PC-9 (cell line): ENCODE data around the gene FKBP1C. TPM values are rescaled to one million over a fixed set of nuclear protein-coding genes. Genes with fewer than 3 reads are reported as not detected.
"Not testable (repeated sequence)": the region's sequence is repeated elsewhere in the genome, so short reads cannot be mapped to it uniquely, and the experiment has no call there.

Source experiments
- BruUV-seq: library from RNA; stranded (reverse); fragments of 400-500 nt; replicated peaks from 2 replicates; lab custom pipeline; 2021; lab: Mats Ljungman, UMichigan
- CTCF ChIA-PET: fragments of 300-600 bp; sonication (Branson Sonifier 250); formaldehyde crosslinking; loops from one replicate; lab custom pipeline; 2022; ENCODE audit warnings: antibody characterized with exemption; lab: Charles Lee
- POLR2A ChIA-PET: fragments of 300-600 bp; sonication (Branson Sonifier 250); formaldehyde crosslinking; loops from one replicate; lab custom pipeline; 2022; ENCODE audit warnings: antibody characterized with exemption; ENCODE audit not compliant: unreplicated experiment; lab: Charles Lee
- DNase-seq, 2 experiments: peaks; one replicate each; pipeline versions ENCODE4 v3.0.0 to v3.0.0-alpha.2; 2015 to 2022; ENCODE audit warnings: mixed read lengths in 1 of 2
- H2AFZ ChIP-seq: fragments of 200-600 bp; sonication (generic); 2 replicates; pipeline ENCODE4 v1.8.1; 2017; ENCODE audit warnings: antibody characterized with exemption
- H3F3A ChIP-seq: fragments of 200-600 bp; sonication (generic); 2 replicates; pipeline ENCODE4 v1.8.1; 2017; ENCODE audit warnings: antibody characterized with exemption, mild to moderate bottlenecking, low read depth; ENCODE audit not compliant: insufficient read depth
- H3K27ac ChIP-seq: fragments of 200-600 bp; sonication (generic); 2 replicates; pipeline ENCODE4 v1.6.1; 2016; ENCODE audit warnings: mixed run types
- H3K27me3 ChIP-seq: fragments of 200-600 bp; sonication (generic); 2 replicates; pipeline ENCODE4 v1.6.1; 2016; ENCODE audit warnings: low read depth, mixed run types; ENCODE audit not compliant: insufficient read depth
- H3K36me3 ChIP-seq: fragments of 200-600 bp; sonication (generic); 2 replicates; pipeline ENCODE4 v1.6.1; 2016; ENCODE audit warnings: low read depth, mixed run types
- H3K4me1 ChIP-seq: fragments of 200-600 bp; sonication (generic); replicated peaks from 2 replicates; pipeline ENCODE4 v1.6.1; 2016; ENCODE audit warnings: mixed run types; ENCODE audit not compliant: insufficient read depth
- H3K4me2 ChIP-seq: fragments of 200-600 bp; sonication (generic); 2 replicates; pipeline ENCODE4 v1.6.1; 2017; ENCODE audit warnings: mixed run types
- H3K4me3 ChIP-seq: fragments of 200-600 bp; sonication (generic); 2 replicates; pipeline ENCODE4 v1.6.1; 2016; ENCODE audit warnings: mixed run types
- H3K79me2 ChIP-seq: fragments of 200-600 bp; sonication (generic); 2 replicates; pipeline ENCODE4 v1.6.1; 2017; ENCODE audit warnings: low read depth, mixed run types
- H3K9me2 ChIP-seq: fragments of 200-600 bp; sonication (generic); 2 replicates; pipeline ENCODE4 v1.8.1; 2017; ENCODE audit warnings: mild to moderate bottlenecking; ENCODE audit not compliant: insufficient read depth
- H3K9me3 ChIP-seq: fragments of 200-600 bp; sonication (generic); 2 replicates; pipeline ENCODE4 v1.8.1; 2016; ENCODE audit warnings: low read depth; ENCODE audit not compliant: insufficient read depth
- H4K20me1 ChIP-seq: fragments of 200-600 bp; sonication (generic); 2 replicates; pipeline ENCODE4 v1.8.1; 2017; ENCODE audit not compliant: insufficient read depth
- CTCF ChIP-seq: fragments of 200-600 bp; sonication (generic); conservative IDR thresholded peaks from 2 replicates; pipeline ENCODE4 v1.6.1; 2017; ENCODE audit warnings: mixed run types, antibody characterized with exemption, mild to moderate bottlenecking, moderate library complexity
- EZH2 ChIP-seq: fragments of 200-600 bp; sonication (generic); IDR thresholded peaks from 2 replicates; pipeline ENCODE4 v1.8.0; 2017; ENCODE audit warnings: antibody characterized with exemption, low read depth
- intact Hi-C: fragments of 100-400 bp; cut with micrococcal nuclease; formaldehyde crosslinking; loops from one replicate; pipeline ENCODE4 v1.10.0; 2022; ENCODE audit not compliant: unreplicated experiment
- total RNA-seq: library from RNA; stranded (reverse); gene quantifications from 2 replicates; pipeline ENCODE4 v1.2.3, GENCODE V29; 2021

Gene FKBP1C
- total RNA-seq, 1 experiment from 2014 or later, result 0.46 TPM

DNA sequence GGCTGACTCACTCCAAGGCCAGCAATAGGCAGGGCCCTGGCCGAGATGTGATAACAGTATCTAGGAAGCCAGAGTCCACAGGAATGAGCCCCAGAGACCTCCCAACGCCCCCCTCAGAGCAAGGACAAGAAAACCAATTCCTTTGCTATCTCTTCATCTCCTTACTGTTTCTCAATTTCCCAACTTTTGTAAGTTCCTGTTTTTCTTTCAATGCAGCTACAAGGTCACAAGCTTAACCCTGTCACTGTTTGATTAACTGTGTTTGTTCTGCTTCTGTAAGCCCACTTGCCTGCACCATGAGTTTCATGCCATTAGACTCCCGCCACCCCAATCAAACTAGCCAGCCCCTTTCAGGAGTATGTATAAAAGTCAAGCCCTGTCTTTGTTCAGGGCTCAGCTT lies 3.5 kb downstream of the FKBP1C start:
- H3K9me3 ChIP-seq, result no peaks in the 10 kb centered on the region
- no peaks in the 10 kb centered on the region for H4K20me1 ChIP-seq
- no peak overlapping the region for H3K27ac ChIP-seq
- no peak overlapping the region for H3K4me2 ChIP-seq
- H3F3A ChIP-seq, result no peaks in the 10 kb centered on the region
- BruUV-seq, result no TSS peak
- no peaks in the 10 kb centered on the region for H3K79me2 ChIP-seq
- H3K4me1 ChIP-seq, result no peaks in the 10 kb centered on the region
- ChIA-PET CTCF (no interaction called here), POLR2A (no interaction called here)
- no peak for DNase-seq
- TF ChIP-seq CTCF (no peak), EZH2 (no peak)
- no peak overlapping the region for H2AFZ ChIP-seq
- no peaks in the 10 kb centered on the region for H3K27me3 ChIP-seq
- no peaks in the 10 kb centered on the region for H3K9me2 ChIP-seq
- H3K36me3 ChIP-seq, result no peaks in the 10 kb centered on the region
- intact Hi-C loops, result no loop called here
- no peak overlapping the region for H3K4me3 ChIP-seq

DNA sequence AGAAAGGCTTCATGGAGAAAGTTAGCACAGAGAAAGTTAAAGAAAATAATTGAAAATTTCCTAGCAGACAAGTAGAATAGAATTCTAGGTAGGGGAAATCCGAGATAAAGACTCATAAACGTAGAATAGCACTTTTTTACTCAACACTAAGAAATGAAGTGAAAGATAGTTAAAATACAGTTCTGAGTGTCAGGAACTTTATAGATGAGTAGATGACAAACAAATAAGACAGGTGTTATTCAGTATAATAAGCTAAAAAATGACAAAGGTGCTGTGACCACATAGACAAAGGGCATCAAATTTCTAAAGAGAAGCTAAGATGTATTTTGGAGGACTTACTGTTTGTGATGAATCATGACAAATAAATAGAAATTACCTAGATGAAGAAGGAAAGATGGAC lies 12.9 kb downstream of the FKBP1C start:
- Histone ChIP-seq H3K9me2 (no peaks in the 10 kb centered on the region), H3K27me3 (no peaks in the 10 kb centered on the region), H4K20me1 (no peaks in the 10 kb centered on the region), H3K27ac (no peak overlapping the region), H3K4me3 (no peak overlapping the region), H3K4me2 (no peak overlapping the region), H3K79me2 (no peaks in the 10 kb centered on the region), H2AFZ (no peak overlapping the region), H3F3A (no peaks in the 10 kb centered on the region), H3K9me3 (no peaks in the 10 kb centered on the region), H3K4me1 (no peaks in the 10 kb centered on the region), H3K36me3 (no peaks in the 10 kb centered on the region)
- BruUV-seq, result no TSS peak
- intact Hi-C loops, result no loop called here
- CTCF ChIA-PET, result interaction anchor here (0.7 kb wide), 1 partner anchor 181 kb away, joined by 4 read pairs; no protein-coding TSS in a partner anchor
- no peak for DNase-seq
- POLR2A ChIA-PET, result no interaction called here
- TF ChIP-seq CTCF (no peak), EZH2 (no peak)

GRCh38 chr6:63225987-63226386 lies 14.7 kb downstream of the FKBP1C start:
- POLR2A ChIA-PET, H3K36me3 ChIP-seq: not testable (repeated sequence)

GRCh38 chr6:63227928-63228894 lies 16.9 kb downstream of the FKBP1C start:
- H3K27ac ChIP-seq, H3K4me3 ChIP-seq, H3K27me3 ChIP-seq, H3F3A ChIP-seq, H3K4me1 ChIP-seq, intact Hi-C loops, POLR2A ChIA-PET, H3K79me2 ChIP-seq, H3K9me2 ChIP-seq, H3K9me3 ChIP-seq, DNase-seq, H3K36me3 ChIP-seq, BruUV-seq, H4K20me1 ChIP-seq, H3K4me2 ChIP-seq, H2AFZ ChIP-seq, CTCF ChIA-PET: not testable (repeated sequence)

More at GRCh38 chr6:63225987-63226386, 14.7 kb downstream of the FKBP1C start:
- H3K4me1 ChIP-seq, BruUV-seq, DNase-seq, H3K4me3 ChIP-seq, H3K4me2 ChIP-seq, intact Hi-C loops, H4K20me1 ChIP-seq, H3K9me3 ChIP-seq, CTCF ChIA-PET, H3F3A ChIP-seq, H3K27me3 ChIP-seq, H2AFZ ChIP-seq, H3K9me2 ChIP-seq, H3K27ac ChIP-seq, H3K79me2 ChIP-seq: not testable (repeated sequence)

- H3F3A ChIP-seq, H3K79me2 ChIP-seq, H4K20me1 ChIP-seq, H2AFZ ChIP-seq, BruUV-seq, H3K4me3 ChIP-seq, H3K9me3 ChIP-seq, H3K9me2 ChIP-seq, CTCF ChIA-PET, intact Hi-C loops, H3K27ac ChIP-seq, H3K4me1 ChIP-seq, POLR2A ChIA-PET, H3K36me3 ChIP-seq, H3K4me2 ChIP-seq, H3K27me3 ChIP-seq, DNase-seq: not testable (repeated sequence)
Observed at GRCh38 chr6:63230027-63230426, 18.8 kb downstream of the FKBP1C start.

- POLR2A ChIA-PET, BruUV-seq, H3K4me2 ChIP-seq, H2AFZ ChIP-seq, DNase-seq, H3K4me1 ChIP-seq, H3F3A ChIP-seq, H3K27ac ChIP-seq, CTCF ChIA-PET, H3K27me3 ChIP-seq, H4K20me1 ChIP-seq, H3K9me2 ChIP-seq, H3K79me2 ChIP-seq, H3K4me3 ChIP-seq, H3K36me3 ChIP-seq, intact Hi-C loops, H3K9me3 ChIP-seq: not testable (repeated sequence)
Observed at GRCh38 chr6:63230511-63230910, 19.2 kb downstream of the FKBP1C start.
